Measurements from ENCODE around the gene FAM72B. TPM values are rescaled to one million over a fixed set of nuclear protein-coding genes. Genes with fewer than 3 reads are reported as not detected.
"Not testable (repeated sequence)": the region's sequence is repeated elsewhere in the genome, so short reads cannot be mapped to it uniquely, and the experiment has no call there.

Gene FAM72B
- total RNA-seq, result 0.21 and 0.26 TPM in 2 replicates
- polyA plus RNA-seq (2012), result 0.38 TPM

DNA sequence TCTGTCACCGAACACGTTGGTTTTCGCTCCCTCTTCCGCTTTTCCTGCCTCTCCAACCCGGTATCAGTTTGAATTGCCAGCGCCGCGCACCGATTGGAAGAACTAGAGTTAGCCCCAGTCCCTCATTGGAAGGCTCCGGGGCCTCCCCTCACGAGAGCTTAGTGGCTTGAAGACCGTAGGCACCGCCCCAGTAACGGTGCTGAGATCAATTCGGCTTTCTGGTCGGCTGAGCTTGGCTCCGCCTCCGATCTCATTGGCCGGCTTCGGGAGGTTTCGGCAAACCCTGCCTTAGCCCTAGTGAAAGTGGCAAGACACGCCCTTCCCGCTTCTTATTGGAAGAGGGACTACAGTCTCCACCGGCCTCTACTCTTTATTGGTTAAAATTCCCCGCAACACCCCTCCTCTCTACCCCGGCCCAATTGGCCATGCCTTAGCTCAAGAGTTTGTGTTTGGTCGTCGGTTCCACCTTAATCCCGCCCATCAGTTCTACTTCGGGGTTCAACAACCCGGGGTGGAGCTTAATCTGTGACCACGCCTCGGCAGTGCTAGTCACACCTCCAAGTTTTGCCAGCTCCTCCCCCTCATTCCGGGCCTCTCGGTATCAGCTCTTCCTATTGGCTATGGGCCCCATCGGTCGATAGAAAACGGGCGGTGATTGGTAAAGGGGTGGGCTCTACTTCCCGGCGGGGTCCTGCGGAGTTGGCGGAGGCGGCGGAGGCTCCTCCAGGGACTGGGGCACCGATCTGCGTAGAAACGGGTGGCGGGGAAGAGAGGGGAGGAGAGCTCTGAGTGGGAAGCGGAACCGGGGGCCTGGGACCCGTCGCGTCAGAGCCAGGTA, at the start of gene FAM72B, which contains the start of gene SRGAP2C:
TSS of gene FAM72B (minus strand) at position 51 of the 838 bp plus-strand sequence. CDS start 851 bp downstream, outside the sequence.
TSS of gene SRGAP2C (plus strand) at position 686 of the 838 bp plus-strand sequence. CDS start 2,472 bp downstream, outside the sequence.
- peak; percentile 99 for DNase-seq (ENCODE audit: low read depth)

DNA sequence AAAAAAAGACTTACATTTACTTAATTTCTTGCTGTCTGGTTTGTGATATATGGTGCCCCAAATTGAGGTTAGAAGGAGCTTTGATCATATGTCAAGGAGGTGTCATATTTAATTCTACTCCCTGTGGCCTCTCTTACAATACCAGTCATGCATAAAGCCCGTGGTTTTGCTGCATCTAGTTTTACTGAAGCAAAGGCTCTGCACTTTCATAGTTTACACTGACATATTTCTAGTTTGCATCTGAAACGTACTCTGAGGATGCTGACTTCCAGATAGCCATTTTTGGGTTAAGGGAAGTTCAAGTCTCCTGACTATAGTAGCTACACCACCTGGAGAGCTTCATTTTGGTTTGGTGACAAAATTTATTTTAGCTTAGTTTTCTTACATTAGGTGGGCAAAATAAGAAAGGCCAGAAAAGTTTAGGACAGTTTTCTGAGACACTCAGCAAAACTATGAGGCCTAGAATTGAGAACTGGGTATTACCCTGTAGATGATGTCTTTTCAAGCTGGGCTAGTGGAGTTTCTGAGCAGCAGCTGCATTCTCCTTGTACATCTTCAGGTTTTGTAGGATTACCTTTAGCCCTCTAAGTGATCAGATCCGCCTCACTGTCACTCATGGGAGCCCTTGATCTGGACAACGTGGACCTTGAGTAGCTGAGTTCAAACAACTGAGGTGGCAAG, 48.4 kb upstream of the FAM72B start:
- DNase-seq (ENCODE audit: low read depth), result not testable (repeated sequence)

DNA sequence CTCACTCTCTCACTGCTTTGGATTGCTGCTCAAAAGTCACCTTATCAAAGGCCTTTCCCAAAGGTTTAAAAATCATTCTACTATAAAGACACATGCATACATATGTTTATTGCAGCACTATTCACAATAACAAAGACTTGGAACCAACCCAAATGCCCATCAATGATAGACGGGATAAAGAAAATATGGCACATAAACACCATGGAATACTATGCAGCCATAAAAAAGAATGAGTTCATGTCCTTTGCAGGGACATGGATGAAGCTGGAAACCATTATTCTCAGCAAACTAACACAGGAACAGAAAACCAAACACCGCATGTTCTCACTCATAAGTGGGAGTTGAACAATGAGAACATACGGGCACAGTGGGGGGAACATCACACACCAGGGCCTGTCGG, 46.5 kb upstream of the FAM72B start:
- not testable (repeated sequence) for DNase-seq (ENCODE audit: low read depth)

DNA sequence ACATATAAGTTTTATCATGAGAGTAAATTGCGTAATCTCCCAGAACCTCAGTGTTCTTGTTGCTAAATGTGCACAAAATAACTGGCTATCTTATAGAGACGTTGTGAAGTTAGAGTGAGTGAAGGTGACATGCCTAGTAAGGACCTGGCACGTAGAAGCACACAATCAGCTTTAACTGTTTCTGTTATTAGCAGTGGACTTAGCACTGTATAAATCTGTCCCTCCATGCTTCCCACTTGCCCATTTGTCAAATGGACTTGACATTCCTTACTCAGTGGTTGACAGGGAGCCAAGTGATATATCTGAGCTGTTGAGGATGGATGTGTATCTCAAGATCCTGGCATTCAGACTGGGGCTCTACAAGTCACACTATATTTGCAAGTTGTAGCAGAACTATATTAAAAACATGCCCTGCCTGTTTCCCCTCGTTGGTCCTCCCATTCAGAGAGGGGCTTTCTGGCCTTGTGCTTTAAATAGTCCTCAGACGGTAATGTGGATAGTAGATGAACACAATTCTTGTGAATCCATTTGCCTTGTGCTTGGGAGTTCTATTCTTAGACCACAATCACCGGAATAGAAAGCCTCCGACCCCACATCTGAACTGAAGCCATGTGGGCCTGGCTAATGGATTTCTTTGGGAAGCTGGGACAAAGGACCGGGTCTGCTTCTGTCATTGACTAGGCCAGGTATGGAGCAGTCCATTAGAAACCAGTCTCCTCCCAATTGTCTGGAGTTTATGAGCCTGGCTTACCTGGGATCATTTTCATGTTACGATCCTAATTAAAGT, 43.6 kb upstream of the FAM72B start:
- DNase-seq (ENCODE audit: low read depth), result not testable (repeated sequence)

DNA sequence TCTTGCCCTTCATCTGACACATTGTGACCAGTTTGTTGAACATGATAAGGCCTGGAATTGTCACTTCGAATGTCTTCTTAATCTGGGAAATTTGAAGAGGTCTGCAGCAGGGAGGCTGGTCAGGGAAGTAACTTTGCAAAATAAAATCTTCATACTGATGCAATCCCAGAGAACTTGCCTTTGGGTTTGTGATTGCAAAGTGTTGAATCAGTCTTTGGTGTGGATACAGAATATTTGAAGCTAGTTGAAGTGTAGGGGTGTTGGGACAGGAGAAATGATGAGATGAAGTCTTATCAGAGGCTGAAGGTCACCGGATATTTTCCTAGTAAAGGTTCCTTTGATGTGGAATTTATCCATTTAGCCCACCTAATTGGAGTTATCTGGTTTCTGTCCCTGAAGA, 42.8 kb upstream of the FAM72B start:
- not testable (repeated sequence) for DNase-seq (ENCODE audit: low read depth)

DNA sequence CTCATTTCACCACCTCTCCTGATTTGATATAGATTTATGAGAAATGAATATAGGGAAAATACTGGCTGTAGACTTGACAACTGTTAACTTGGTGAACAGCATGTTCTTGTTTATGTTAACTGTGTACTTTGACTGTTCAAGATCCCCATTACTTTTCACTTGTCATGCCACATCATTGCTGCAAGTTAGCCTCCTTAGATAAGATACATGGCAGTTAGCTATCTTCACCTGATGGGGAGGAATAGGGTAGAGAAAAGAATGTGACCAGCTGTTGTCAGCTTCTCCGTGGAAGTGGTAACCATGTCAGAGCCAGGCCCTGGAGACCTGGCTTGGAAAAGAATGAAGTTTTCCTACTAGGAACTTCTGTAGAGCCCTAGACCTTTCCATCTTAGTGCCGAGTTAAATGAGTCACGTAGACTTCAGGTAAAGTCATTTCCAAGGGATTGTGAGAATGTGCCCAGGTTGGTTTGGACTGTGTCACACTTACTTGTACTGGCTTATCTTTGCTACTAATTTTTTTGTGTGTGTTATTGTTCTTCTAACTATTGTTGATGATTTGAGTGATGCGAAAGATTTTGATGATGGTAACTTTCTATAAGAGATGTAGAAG, 42.3 kb upstream of the FAM72B start:
- DNase-seq (ENCODE audit: low read depth), result not testable (repeated sequence)

DNA sequence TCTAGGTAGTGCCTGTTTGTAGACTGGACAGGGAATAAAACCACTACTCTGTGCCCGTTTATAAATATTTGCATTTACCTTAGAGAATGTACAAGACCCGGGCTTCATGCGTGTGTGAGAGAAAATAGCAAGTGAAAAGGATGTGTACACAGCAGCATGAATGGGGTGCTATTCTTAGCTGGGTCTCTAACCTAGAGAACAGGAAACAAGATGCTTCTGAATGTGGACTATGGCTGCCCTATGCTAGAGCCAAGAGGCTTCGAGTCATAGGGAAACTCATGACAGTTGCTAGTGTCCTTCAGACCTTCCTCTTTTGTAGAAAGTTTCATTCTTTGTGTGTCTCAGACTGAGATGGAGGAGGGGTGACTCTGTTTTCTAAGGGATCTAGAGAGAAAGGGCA, 40.6 kb upstream of the FAM72B start:
- not testable (repeated sequence) for DNase-seq (ENCODE audit: low read depth)

DNA sequence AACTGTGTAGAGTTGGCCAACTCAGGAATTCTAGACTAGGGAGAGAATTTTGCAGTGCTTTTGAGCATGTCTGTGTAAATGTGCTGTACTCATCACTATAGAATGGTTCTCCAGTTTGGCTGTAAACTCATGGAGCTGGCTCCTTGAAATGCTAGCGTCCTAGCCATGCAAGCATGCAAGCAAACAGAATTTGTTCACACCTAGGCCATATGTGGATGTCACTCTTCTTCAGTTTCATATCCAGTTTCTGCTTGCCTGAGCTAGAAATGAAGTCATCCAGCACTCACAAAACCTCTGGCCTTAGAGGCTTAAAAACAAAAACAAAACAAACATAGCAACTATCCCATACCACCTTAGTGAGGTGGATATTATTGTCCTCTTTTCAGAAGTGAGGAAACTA, 37.6 kb upstream of the FAM72B start:
- peak; percentile 43 for DNase-seq (ENCODE audit: low read depth)

DNA sequence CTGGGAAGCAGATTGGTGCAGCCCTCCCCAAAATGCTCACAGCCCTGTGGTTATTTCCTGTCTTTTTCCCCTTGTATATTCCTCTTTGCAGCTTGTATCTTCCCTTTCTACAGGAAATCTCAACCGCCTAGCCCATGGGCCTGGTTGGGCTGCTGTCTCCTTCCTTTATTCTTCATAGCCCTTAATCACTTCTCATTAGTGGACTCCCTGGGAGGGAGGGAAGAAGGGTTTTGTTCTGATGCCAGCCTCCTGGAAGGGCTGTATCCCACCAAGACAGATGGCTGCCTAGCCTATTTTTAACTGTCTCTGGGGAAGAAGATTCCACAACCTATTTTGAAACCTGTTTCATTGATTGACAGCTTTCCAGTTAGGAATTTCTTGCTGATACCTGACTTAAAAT, 32.5 kb upstream of the FAM72B start:
- not testable (repeated sequence) for DNase-seq (ENCODE audit: low read depth)

DNA sequence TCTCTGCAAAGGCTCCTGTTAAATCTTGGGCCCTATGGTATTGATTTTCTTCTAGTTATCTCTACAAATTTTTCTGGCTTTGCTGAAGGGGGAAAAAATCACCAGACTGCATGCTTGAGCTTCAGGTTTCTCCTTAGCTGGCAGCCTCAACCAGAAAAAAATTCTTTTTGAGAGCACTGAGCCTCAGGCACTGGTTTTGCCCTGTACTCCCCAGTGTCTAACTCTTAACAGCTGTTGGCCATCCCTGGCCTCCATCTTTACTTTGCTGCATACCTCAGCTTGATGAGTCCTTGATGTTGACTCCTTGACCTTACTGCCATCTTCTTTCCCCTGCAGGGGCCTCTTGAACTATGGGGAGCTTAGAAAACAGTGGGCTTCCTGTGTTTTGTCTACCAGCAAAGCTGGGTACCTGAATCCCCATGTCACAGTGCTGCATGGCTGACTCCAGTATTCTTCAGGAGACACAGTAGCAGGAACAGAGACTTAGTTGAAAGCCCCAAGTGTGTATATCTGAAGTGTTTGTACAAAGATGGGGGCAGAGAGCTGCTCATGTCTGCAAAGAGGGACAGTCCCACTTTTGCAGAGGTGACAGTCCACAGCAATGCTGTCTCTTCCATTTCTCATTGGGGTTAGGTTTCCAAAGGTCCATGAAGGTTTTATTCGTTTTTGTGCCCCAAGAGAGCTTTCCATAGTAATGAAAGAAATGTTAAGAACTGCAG, 31.7 kb upstream of the FAM72B start:
- not testable (repeated sequence) for DNase-seq (ENCODE audit: low read depth)

DNA sequence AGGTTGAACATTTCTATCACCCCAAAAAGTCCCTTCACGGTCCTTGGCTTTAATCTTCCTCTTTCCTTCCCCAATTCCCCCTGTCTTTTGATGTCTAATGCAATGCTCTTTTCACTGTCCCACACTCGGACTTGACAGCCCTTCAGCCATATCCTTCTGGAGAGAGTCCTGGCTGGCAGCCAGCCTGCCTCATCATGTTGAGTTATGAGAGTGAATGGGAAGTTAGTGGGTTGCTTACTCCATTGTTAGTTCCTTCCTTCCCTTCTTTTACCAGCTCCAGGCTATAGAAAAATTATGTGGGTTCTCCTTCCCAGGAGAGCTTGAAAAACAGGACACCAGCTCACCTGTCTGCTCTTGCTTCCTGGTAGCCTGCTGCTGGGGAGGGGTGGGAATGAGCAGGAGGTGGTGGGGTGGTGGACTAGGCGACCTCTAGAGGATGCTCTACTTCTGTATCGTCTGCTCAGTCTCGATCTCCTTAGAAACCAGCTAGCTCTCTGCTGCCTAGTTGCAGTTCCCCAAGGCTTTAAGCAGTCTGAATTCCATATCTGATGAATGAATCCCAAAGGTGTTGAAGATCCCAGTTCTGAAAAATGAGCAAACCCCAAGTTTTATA, 30.5 kb upstream of the FAM72B start:
- not testable (repeated sequence) for DNase-seq (ENCODE audit: low read depth)

DNA sequence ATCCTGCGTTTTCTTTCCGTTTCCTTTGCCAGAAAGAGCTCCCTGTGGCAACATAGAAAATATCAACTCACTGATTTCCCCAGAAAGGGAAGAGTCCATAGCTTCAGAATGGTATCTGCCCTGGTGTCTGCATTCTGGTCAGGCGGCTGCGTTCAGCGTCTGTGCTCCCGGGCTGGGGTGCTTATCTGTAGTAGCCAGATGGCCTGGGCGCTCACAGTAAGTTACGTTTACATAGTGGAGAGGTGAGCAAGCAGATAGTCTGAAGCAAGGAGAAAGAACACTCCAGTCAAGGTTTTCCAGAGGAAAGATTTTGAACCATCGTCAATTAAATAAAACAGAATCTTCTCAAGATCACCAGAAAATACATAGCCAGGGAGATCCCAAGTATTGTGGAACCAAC, 29.4 kb upstream of the FAM72B start:
- not testable (repeated sequence) for DNase-seq (ENCODE audit: low read depth)

DNA sequence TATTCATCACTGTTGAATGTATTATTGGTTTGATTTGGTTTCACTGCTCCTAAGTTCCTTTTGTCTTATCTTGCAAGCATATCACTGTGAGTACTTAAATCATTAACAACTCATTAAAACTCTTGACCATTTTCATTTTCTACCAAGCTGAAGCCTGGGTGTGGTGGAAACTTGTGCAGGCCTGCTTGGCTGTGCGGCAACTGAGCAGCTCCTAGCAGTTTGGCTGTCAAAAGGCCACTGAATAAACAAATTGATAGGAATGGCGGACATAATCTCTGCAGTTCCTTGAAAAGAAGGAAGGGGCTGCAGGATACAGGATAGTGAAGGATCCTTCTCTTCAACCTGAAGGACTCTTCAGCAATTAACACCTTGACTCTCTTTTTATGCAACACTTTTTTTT, 26.6 kb upstream of the FAM72B start:
- DNase-seq (ENCODE audit: low read depth), result not testable (repeated sequence)

DNA sequence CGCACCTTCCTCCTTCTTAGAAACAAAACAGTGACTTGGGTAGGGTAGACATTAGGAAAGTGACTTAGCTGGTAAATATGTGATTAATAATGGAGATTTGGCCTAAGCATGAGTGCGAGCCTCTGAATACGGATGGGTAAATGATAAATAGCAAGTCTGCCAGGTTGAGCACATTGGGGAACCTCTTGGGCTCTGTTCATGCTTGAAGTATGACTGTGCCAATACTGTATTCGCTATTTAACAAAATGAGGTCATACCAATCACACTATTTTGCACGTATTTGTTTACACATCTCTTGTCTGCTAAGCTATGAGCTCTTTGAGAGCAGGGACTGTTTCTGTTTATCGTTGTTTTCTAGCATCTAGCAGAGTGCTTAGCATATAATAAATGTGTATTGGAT, 24.2 kb upstream of the FAM72B start:
- not testable (repeated sequence) for DNase-seq (ENCODE audit: low read depth)

DNA sequence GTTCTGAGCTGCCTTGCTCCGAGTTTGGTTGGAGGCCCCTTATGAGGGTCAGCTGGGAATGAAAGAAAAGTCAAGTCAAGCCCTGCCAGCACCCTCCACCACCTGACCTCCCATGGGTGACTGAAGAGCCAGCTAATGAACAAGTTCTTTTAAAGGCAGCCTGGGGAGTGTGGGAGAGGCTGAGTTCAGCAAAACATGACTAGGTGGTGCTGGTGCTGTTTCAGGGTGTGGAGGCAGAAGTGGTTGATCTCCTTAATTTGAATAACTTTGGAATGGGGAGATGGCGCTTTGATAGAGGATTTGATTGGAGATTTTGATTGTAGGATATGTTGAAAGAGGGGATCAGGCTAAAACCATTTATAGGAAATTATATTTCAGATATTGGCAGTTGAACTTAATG, 23.2 kb upstream of the FAM72B start:
- not testable (repeated sequence) for DNase-seq (ENCODE audit: low read depth)

DNA sequence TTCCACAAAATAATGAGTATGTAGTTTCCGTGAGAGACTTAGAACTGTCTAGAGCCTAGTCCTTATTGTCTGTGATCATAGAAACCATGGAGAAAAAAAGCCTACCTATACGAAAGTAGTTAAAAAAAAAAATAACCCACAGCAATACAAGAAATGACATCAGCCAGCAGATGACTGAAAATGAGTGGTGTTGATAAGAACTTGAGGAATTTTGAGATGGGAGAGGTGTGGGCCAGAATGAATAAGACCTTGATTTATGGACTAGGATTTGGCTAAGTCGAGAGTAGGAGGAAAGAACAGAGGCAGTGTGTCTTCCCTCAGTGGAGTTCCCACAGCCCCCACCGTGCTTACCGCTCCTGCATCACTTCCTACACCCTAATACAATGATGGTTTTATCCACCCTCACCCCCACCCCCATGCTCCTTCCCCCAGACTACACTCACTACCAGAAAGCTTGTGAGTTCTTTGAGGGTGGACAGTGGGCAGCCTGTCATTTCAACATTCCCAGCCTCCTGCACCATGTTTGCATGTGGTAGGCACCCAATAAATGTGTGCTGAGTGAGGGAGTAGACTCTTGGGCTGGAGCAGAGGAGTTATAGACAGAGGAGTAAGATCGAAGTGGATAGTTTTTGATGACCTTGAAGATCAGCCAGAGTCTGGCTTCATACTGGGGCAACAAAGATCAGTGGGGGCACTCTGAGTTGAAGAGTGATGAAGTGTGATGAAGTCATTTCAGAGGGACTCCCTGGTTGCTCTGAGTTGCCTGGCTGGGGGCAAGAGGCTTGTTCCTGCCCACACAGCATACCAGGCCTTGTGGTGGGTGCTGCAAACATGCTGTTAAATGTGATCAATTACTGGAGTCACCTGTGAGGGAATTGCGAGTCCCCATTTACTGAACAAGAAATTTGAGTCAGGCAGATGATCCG, 21.9 kb upstream of the FAM72B start:
- not testable (repeated sequence) for DNase-seq (ENCODE audit: low read depth)

DNA sequence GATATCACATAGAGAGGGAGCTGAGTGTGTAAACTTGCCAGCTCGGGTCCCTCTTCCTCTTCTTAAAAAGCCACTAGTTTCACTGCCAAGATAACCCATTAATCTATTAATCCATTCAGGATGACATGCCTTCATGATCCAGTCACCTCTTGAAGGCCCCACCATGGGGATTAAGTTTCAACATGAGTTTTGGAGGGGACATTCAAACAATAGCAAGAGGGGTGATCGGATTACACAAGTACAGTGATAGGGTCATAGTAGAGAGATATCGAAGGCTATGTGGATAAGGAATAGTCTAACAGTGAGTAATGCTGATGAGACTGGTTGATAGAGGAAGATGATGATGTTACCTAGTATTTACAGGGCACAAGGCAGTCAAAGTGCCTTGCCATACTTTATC, 18.8 kb upstream of the FAM72B start:
- DNase-seq (ENCODE audit: low read depth), result not testable (repeated sequence)
